SK-N-MC (cell line): ENCODE results near the gene SLC25A47.

Source experiments
- DNase-seq: peaks from one replicate; pipeline ENCODE4 v3.0.0-alpha.2; 2011; ENCODE audit warnings: low read depth, low spot score
- H3K27ac ChIP-seq: fragments of 200-600 bp; sonication (generic); 2 replicates; pipeline ENCODE4 v1.5.1; 2016; ENCODE audit warnings: mixed run types
- H3K36me3 ChIP-seq: fragments of 200-600 bp; sonication (generic); 2 replicates; pipeline ENCODE4 v1.6.1; 2017; ENCODE audit warnings: antibody characterized with exemption, low read length, mixed read lengths; ENCODE audit not compliant: insufficient read depth
- H3K4me3 ChIP-seq: fragments of 200-600 bp; sonication (generic); 2 replicates; pipeline ENCODE4 v1.5.1; 2016
- H3K9ac ChIP-seq: fragments of 200-600 bp; sonication (generic); 2 replicates; pipeline ENCODE4 v1.8.0; 2017; ENCODE audit warnings: mixed run types, mixed read lengths; ENCODE audit not compliant: insufficient read length
- H3K9me3 ChIP-seq: fragments of 200-600 bp; sonication (generic); 2 replicates; pipeline ENCODE4 v1.6.1; 2017; ENCODE audit warnings: low read depth, mild to moderate bottlenecking, antibody characterized with exemption, low read length, moderate library complexity, mixed read lengths
- EZH2 ChIP-seq: fragments of 200-600 bp; sonication (generic); IDR thresholded peaks from one replicate; pipeline ENCODE4 v1.6.1; 2017; ENCODE audit warnings: antibody characterized with exemption
- FOXP2 ChIP-seq: optimal IDR thresholded peaks from 2 replicates; pipeline ENCODE3; 2011; ENCODE audit warnings: mild to moderate bottlenecking, moderate library complexity; ENCODE audit not compliant: insufficient read depth; ENCODE audit errors: extremely low read length, control extremely low read depth
- POLR2AphosphoS5 ChIP-seq: IDR thresholded peaks from 2 replicates; pipeline ENCODE4 v1.6.1; 2012; ENCODE audit warnings: mild to moderate bottlenecking, low read depth, low read length, borderline replicate concordance

The SLC25A47 gene

DNA sequence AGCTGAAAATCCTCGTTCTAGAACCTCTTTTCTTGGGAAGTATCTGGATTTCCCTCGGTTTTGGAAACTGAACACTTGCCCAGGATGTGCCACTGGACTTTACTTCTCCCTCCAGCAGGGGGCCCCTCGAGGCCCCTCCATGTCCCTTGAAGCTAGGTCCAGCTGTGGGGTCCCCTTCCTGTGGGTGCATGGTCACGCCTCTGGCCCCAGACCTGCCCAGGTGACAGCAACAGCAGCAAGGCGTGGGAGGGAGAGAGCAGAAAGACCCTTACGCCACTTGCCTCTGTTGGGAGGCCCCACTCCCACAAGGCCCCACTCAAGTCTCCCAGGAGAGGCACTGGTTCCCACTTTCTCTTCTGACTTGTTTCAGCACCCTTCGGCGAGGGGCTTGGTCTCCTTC is 20.0 kb upstream of the SLC25A47 start:
- H3K9ac ChIP-seq: no peak overlapping the region
- peak overlapping the region; percentile 2; the same call in 1 of the 2 replicates for H3K27ac ChIP-seq
- H3K36me3 ChIP-seq: 0 out of 2 replicates have a peak, but pooled peaks cover 4% of the 10 kb centered on the region
- TF ChIP-seq POLR2AphosphoS5 (no peak), EZH2 (no peak), FOXP2 (no peak)
- DNase-seq: no peak
- no peaks in the 10 kb centered on the region for H3K9me3 ChIP-seq
- no peak overlapping the region for H3K4me3 ChIP-seq

DNA sequence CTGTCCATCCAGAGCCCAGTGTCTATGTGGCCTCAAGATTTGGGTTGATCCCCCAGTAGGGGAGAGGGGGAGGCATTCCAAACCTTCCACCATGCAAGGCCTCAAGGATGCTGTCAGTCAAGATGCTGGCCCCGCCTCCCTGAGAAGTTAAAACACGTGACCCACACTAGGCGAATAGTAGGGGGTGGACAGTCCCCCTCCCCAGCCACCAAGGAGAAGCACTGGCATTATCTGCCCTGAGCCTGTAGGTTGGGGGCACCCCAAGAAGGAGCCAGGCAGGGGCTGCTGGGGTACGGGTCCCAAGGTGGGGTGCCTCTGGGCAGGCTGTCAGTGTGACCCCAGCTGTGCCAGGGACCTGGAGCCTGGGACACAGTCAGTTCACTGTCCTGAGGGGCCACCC is 19.2 kb upstream of the SLC25A47 start:
- Histone ChIP-seq H3K36me3 (no peaks in the 10 kb centered on the region), H3K4me3 (no peak overlapping the region), H3K9ac (no peak overlapping the region), H3K9me3 (no peaks in the 10 kb centered on the region), H3K27ac (no peak overlapping the region)
- no peak for DNase-seq
- TF ChIP-seq FOXP2 (no peak), POLR2AphosphoS5 (no peak), EZH2 (no peak)

DNA sequence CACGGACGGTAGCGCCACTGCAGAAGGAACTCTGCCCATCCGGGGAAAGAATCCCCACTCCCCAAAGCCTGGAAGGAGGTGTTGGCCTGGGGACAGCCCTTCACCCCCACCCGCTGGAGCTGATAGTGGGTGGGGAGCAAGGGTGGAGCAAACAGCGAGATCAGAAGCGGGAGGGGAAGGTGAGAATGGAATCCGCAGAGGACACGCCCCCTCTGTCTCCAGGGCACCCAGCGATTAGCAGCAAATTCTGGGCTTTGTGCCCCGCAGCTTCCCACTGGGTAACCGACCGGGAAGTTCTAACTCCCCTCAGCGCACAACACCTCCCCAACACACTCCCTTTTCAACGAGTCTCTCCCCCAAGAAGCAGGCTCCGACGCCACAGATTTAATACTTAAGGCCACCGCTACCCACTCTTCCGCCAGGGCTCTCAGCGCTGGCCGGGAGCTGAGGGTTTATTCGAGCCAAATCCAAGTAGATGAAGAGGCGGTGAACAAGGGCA is 18.3 kb upstream of the SLC25A47 start:
- TF ChIP-seq EZH2 (no peak), FOXP2 (no peak), POLR2AphosphoS5 (no peak)
- no peaks in the 10 kb centered on the region for H3K9me3 ChIP-seq
- peak overlapping the region; percentile 93 for H3K4me3 ChIP-seq
- H3K27ac ChIP-seq: no peak overlapping the region
- no peaks in the 10 kb centered on the region for H3K36me3 ChIP-seq
- peak overlapping the region; percentile 71 for H3K9ac ChIP-seq
- DNase-seq: no peak

DNA sequence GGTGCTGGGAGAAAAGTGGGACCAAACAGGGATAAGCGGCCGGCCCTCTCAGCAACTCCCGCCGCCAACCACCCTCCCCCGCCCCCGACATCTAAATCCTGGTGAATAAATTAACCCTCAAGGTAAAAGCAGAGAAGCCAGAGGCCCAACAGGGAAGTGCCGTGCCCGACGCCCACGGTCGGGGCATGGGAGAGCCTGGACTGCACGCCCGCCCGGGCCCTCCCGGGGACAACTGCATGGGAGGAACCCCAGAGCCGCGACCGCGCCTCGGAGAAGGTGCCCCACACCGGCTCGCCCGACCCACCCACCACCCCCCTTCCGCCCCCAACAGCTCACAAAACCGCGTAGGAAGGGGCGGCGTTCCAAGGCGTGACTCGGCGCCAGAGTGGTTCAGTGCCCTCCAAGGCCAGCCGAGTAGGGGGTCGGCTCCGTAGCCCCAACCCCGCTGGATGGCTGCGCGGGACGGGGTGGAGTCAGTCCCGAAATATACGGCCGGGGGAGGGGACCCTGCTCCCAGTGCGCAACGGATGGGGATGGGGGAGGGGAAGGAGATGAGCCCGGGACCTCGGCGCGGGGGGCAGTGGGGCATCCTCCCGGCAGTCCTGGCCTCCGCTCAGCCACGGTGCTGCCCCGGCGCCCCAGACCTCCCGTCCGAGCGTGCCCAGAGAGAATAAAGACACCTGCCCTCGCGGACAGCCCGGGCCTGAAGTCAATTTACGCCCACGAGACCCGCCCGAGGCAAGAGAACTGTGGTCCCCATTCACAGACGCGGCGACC is 17.6 kb upstream of the SLC25A47 start:
- no peak for DNase-seq

DNA sequence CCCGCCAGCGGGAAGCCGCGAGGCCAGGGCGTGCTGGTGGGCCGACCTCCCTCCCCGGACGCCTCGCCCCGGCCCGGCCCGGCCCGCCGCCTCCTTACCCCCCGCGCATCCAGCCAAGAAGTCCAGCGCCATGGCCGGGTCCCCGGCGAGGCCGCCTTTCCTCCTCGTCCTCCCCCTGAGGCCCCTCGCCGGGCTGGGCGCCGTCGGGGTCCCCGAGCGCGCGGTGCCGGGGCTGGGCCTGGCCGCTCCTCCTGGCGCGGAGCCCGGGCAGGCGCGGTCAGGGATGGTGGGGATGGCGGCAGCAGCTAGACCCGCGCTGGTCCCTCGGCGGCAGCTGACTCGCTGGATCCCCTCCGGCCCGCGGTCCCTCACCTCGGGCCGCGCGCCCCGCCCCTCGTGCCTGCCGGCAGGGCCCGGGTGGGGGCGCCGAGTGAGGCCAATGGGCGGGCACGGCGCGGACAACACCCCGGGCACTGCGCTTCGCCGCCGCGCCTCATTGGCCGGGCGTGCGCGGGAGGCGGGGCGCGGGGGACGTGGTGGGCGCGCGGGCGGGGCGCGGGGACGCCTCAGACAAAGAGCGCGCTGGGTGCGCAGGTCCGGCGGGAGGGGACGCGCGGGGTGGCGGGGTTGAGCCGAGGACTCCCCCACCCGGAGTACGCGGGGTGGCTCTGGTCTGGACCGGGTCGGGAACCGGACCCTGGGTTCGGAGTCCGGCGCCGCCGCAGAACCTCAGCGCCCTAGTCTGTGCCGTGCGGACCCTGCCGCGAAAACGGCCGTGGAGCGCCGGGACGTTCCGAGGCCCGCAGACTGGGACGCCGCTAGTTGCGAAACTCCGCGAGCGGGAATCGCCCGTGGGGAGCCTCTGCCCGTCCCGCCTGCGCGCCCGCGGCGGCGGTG is 16.8 kb upstream of the SLC25A47 start, which contains the start of gene SLC25A29:
Gene SLC25A29, minus strand, starts transcription at position 344 of the 897 bp plus-strand sequence. Its CDS starts 212 bp downstream, at position 132.
- H3K36me3 ChIP-seq: no peaks in the 10 kb centered on the region
- H3K4me3 ChIP-seq: peak within 1 kb of the TSS; percentile 93
- H3K9ac ChIP-seq: peak within 1 kb of the TSS; percentile 92
- TF ChIP-seq EZH2 (no peak), POLR2AphosphoS5 (peak; percentile 71; the same call in 1 of the 2 replicates)
- H3K9me3 ChIP-seq: no peaks in the 10 kb centered on the region
- H3K27ac ChIP-seq: peak within 1 kb of the TSS; percentile 64; the same call in 1 of the 2 replicates
- DNase-seq: no peak

More for the DNA sequence above, 17.6 kb upstream of the SLC25A47 start:
- no peaks in the 10 kb centered on the region for H3K36me3 ChIP-seq
- peak overlapping the region; percentile 71 for H3K9ac ChIP-seq
- TF ChIP-seq POLR2AphosphoS5 (no peak), FOXP2 (peak; percentile 9)
- H3K4me3 ChIP-seq: peak overlapping the region; percentile 93
- no peak overlapping the region for H3K27ac ChIP-seq
- no peaks in the 10 kb centered on the region for H3K9me3 ChIP-seq

DNA sequence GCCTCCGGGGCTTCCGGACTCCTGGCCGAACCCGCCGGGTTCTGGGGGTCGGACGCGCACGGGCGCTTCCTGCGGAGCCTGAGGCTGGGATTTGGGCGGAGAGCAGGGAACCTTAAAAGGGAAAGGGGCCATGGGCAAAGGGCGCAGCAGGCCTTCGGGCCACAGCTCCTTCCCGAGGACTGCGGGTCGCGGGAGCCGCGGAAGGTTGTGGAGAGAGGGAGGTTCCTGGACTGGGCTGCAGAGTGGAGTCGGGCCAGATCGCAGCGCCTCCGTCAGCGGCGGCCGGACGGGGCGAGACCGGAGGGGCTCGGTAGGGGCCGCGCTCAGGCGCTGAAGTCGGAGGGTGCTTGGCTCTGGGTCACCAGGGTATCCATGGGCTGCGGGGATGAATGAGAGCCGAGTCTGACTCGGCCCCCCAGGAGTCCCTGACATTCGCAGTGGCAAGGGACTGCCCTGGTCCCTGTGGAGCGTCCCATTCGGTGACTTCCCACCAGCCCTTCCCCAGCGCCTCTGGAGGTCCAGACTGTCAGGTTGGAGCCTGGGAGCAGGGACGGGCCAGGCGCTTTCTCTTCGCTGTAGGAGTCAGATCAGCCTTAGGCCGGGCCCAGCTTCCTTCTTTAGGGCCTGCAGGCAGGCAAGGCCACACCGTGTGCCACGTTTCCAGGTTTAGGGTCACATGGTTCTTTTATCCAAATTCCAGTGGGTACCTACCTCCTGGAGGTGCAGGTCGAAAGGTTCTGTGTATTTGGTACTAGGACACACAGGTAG is 16.0 kb upstream of the SLC25A47 start:
- no peak overlapping the region for H3K27ac ChIP-seq
- DNase-seq: no peak
- H3K36me3 ChIP-seq: no peaks in the 10 kb centered on the region
- H3K9me3 ChIP-seq: no peaks in the 10 kb centered on the region
- TF ChIP-seq FOXP2 (no peak), EZH2 (no peak), POLR2AphosphoS5 (no peak)
- peak overlapping the region; percentile 92 for H3K9ac ChIP-seq
- H3K4me3 ChIP-seq: peak overlapping the region; percentile 93

DNA sequence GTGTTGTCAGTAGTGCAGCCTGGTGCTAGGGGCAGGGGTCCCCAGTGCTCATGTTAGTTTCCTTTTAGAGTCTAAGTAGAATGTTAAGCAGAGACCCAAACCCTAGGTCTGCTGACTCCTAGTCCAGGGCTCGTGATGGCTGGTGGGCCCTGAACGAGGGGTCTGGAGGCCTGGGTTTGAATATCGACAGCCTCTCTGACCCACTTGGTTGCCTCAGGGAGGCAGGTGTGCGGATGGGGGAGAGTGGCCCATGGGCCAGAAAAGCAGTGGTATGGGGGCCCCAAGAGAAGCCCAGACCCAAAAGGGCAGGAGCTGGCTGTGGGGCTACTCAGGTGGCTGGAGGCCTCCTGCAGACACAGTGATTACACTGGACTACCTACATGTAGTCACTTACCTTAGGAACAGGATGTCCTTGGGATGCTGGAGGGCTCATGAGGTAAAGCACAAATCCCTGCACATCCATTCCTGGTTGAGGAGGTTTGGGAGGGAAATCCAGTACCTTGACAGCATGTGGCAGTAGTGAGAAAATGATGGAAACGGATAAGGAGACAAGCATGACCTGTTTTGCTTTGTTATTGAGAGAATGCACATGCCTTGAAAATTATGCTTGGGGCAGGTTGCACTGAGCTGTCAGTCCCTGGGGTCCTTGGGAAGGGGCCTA is 15.2 kb upstream of the SLC25A47 start:
- Histone ChIP-seq H3K36me3 (no peaks in the 10 kb centered on the region), H3K27ac (no peak overlapping the region), H3K4me3 (peak overlapping the region; percentile 93), H3K9ac (peak overlapping the region; percentile 51), H3K9me3 (no peaks in the 10 kb centered on the region)
- no peak for DNase-seq
- TF ChIP-seq EZH2: no peak
- no peak for TF ChIP-seq POLR2AphosphoS5
- TF ChIP-seq FOXP2: no peak
